Measurements from ENCODE around the gene STAT4. TPM values are rescaled to one million over a fixed set of nuclear protein-coding genes. Genes with fewer than 3 reads are reported as not detected.

Gene STAT4
- total RNA-seq, 1 experiment from 2014 or later = 0.33 TPM

DNA sequence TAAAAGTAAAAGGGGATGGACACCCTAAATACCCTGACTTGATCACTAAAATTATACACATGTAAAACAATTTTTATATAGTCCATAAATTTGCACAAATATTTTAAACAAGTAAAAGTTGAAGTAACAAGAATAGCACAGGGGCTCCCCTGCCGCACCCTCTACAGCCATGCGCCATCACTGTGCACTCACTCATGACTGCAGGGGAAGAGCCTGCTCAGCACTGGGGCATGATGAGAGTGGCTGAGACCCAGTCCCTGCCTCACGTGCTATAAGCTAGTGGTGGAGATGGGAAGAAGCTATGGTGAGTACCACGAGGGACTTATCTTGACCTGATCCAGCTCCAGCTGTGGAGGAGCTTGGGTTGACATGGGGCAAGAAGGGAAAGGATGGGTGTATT, 47.5 kb upstream of the STAT4 start:
- Mint-ChIP-seq H3K4me1 (no peaks in the 10 kb centered on the region), H3K27ac (no peak overlapping the region), H3K27me3 (ENCODE audit: low read depth) (no peaks in the 10 kb centered on the region), H3K4me3 (no peak overlapping the region), H3K9me3 (no peaks in the 10 kb centered on the region), H3K36me3 (ENCODE audit: insufficient read depth in 1 of 3, low read depth in 3 of 3) (no peaks in the 10 kb centered on the region; a peak in 2 of 7 replicates)
- no peaks in the 10 kb centered on the region for H4K20me1 ChIP-seq (ENCODE audit: control insufficient read depth, insufficient read depth, insufficient read length)
- H2BK120ac ChIP-seq (ENCODE audit: low read depth, low read length, poor library complexity, severe bottlenecking) = no peak overlapping the region
- no peak overlapping the region for H3K23ac ChIP-seq (ENCODE audit: insufficient read length, low read depth, low read length)
- H2BK15ac ChIP-seq (ENCODE audit: low read depth, low read length) = no peak overlapping the region
- no peak overlapping the region for H2BK12ac ChIP-seq (ENCODE audit: insufficient read length, low read depth, low read length)
- no CpG with 5 or more reads among the region's 4 CpGs for WGBS (ENCODE audit: extremely low coverage, insufficient read length, low lambda C conversion rate)
- no peak overlapping the region for H3T11ph ChIP-seq (ENCODE audit: low read length)
- H3K79me1 ChIP-seq (ENCODE audit: insufficient read depth, low read depth, low read length, poor library complexity, severe bottlenecking) = no peaks in the 10 kb centered on the region
- no peaks in the 10 kb centered on the region for H3K4me1 ChIP-seq (ENCODE audit: insufficient read depth, low read length)
- H2AFZ ChIP-seq (ENCODE audit: low read length) = no peak overlapping the region
- H3K79me2 ChIP-seq (ENCODE audit: insufficient read depth, low read length) = no peaks in the 10 kb centered on the region
- H2BK5ac ChIP-seq (ENCODE audit: insufficient read length, low read length) = no peak overlapping the region
- H3K4me2 ChIP-seq (ENCODE audit: insufficient read depth, insufficient read length, low read length) = no peak overlapping the region
- no peak overlapping the region for H2BK20ac ChIP-seq (ENCODE audit: low read depth, low read length, poor library complexity, severe bottlenecking)
- no peak for TF ChIP-seq CTCF (conservative IDR thresholded peaks at IDR 0.05)
- no peaks in the 10 kb centered on the region for H3K27me3 ChIP-seq (ENCODE audit: insufficient read depth, low read length)
- no peak overlapping the region for H4K5ac ChIP-seq (ENCODE audit: insufficient read length, low read depth, low read length)
- H3K23me2 ChIP-seq (ENCODE audit: insufficient read length, low read depth, low read length, poor library complexity, severe bottlenecking) = no peaks in the 10 kb centered on the region
- no peak overlapping the region for H2AK5ac ChIP-seq (ENCODE audit: insufficient read length, low read length)
- H3K4ac ChIP-seq (ENCODE audit: low read depth, low read length) = no peak overlapping the region
- no peaks in the 10 kb centered on the region for H3K9me3 ChIP-seq (ENCODE audit: control insufficient read depth, low read depth, low read length)
- H3K56ac ChIP-seq (ENCODE audit: insufficient read length, low read depth, low read length) = no peak overlapping the region
- H4K8ac ChIP-seq (replicated peaks; ENCODE audit: insufficient read length, low read depth, low read length) = no peak overlapping the region
- H3K27ac ChIP-seq (ENCODE audit: insufficient read length, low read depth, low read length) = no peak overlapping the region
- DNase-seq = no peak
- H3K14ac ChIP-seq (ENCODE audit: insufficient read depth, low read length) = no peak overlapping the region
- H4K91ac ChIP-seq (ENCODE audit: insufficient read length, low read depth, low read length) = no peak overlapping the region
- H3K18ac ChIP-seq (ENCODE audit: insufficient read length, low read depth, low read length) = no peak overlapping the region
- no peak overlapping the region for H3K9ac ChIP-seq (ENCODE audit: extremely low read depth, insufficient read length, low read length)
